Neural progenitor cell (in vitro differentiated cells): ENCODE measurements around the gene HTR3A.

ENCODE experiments used
- EZH2 ChIP-seq: fragments of 200-600 bp; sonication (generic); IDR thresholded peaks from 2 replicates; pipeline ENCODE4 v1.6.1; 2017; ENCODE audit warnings: antibody characterized with exemption, mild to moderate bottlenecking, moderate library complexity
- EZH2phosphoT487 ChIP-seq: fragments of 200-600 bp; sonication (generic); IDR thresholded peaks from 2 replicates; pipeline ENCODE4 v1.6.1; 2017; ENCODE audit warnings: antibody characterized with exemption
- TF ChIP-seq, protein P1 (sequence below): fragments of 200-600 bp; sonication (generic); IDR thresholded peaks from 2 replicates; pipeline ENCODE4 v1.5.1; 2017; ENCODE audit warnings: antibody characterized with exemption, mild to moderate bottlenecking

DNA sequence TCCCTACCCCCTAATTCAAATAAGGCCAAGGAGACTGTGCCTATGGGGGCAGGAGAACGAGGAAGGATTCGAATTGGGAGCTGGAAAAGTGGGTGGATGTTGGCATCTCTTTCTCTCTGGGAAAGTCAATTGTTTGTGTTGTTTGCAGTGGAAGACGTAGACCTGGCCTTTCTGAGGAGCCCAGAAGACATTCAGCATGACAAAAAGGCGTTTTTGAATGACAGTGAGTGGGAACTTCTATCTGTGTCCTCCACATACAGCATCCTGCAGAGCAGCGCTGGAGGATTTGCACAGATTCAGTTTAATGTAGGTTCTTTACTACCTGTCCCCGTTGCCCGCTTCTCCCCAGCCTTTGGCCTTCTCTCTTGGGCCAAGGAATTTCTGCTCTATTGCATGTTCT is 42.1 kb upstream of the HTR3A start:
- TF ChIP-seq, protein P1, sequence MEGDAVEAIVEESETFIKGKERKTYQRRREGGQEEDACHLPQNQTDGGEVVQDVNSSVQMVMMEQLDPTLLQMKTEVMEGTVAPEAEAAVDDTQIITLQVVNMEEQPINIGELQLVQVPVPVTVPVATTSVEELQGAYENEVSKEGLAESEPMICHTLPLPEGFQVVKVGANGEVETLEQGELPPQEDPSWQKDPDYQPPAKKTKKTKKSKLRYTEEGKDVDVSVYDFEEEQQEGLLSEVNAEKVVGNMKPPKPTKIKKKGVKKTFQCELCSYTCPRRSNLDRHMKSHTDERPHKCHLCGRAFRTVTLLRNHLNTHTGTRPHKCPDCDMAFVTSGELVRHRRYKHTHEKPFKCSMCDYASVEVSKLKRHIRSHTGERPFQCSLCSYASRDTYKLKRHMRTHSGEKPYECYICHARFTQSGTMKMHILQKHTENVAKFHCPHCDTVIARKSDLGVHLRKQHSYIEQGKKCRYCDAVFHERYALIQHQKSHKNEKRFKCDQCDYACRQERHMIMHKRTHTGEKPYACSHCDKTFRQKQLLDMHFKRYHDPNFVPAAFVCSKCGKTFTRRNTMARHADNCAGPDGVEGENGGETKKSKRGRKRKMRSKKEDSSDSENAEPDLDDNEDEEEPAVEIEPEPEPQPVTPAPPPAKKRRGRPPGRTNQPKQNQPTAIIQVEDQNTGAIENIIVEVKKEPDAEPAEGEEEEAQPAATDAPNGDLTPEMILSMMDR, result no peak
- no peak for TF ChIP-seq EZH2
- no peak for TF ChIP-seq EZH2phosphoT487
